Smooth muscle cell (in vitro differentiated cells): ENCODE results near the gene SERPINA4. TPM values are rescaled to one million over a fixed set of nuclear protein-coding genes. Genes with fewer than 3 reads are reported as not detected.

ENCODE experiments used
- DNase-seq: peaks from one replicate; lab custom pipeline; 2025; ENCODE audit not compliant: unreplicated experiment; lab: John Stamatoyannopoulos, UW
- H2AFZ ChIP-seq: fragments of 200-600 bp; sonication (generic); 2 replicates; pipeline ENCODE4 v1.6.0; 2016; ENCODE audit warnings: antibody characterized with exemption, low read depth, mild to moderate bottlenecking
- H3F3A ChIP-seq: fragments of 200-600 bp; sonication (generic); 2 replicates; pipeline ENCODE4 v1.6.0; 2017; ENCODE audit warnings: antibody characterized with exemption, low read depth
- H3K27ac ChIP-seq: fragments of 200-600 bp; sonication (generic); 2 replicates; pipeline ENCODE4 v1.5.1; 2016; ENCODE audit warnings: low read depth, mild to moderate bottlenecking
- H3K27me3 ChIP-seq: fragments of 200-600 bp; sonication (generic); 2 replicates; pipeline ENCODE4 v1.6.1; 2016; ENCODE audit warnings: low read depth, mild to moderate bottlenecking
- H3K36me3 ChIP-seq: fragments of 200-600 bp; sonication (generic); 2 replicates; pipeline ENCODE4 v1.5.1; 2016; ENCODE audit warnings: low read depth
- H3K4me1 ChIP-seq: fragments of 200-600 bp; sonication (generic); 2 replicates; pipeline ENCODE4 v1.5.1; 2016; ENCODE audit warnings: low read depth
- H3K4me2 ChIP-seq: fragments of 200-600 bp; sonication (generic); 2 replicates; pipeline ENCODE4 v1.6.0; 2016; ENCODE audit warnings: mild to moderate bottlenecking
- H3K4me3 ChIP-seq: fragments of 200-600 bp; sonication (generic); 2 replicates; pipeline ENCODE4 v1.5.1; 2016; ENCODE audit warnings: mild to moderate bottlenecking
- H3K79me2 ChIP-seq: fragments of 200-600 bp; sonication (generic); 2 replicates; pipeline ENCODE4 v1.6.0; 2016; ENCODE audit warnings: low read depth, mild to moderate bottlenecking
- H3K9ac ChIP-seq: fragments of 200-600 bp; sonication (generic); 2 replicates; pipeline ENCODE4 v1.6.0; 2016; ENCODE audit warnings: low read depth
- H3K9me3 ChIP-seq: fragments of 200-600 bp; sonication (generic); replicated peaks from 2 replicates; pipeline ENCODE4 v1.5.1; 2016; ENCODE audit warnings: low read depth
- H4K20me1 ChIP-seq: fragments of 200-600 bp; sonication (generic); 2 replicates; pipeline ENCODE4 v1.6.0; 2016; ENCODE audit warnings: low read depth
- WGBS: methylation state at CpG from one replicate; pipeline ENCODE4 v1.1.7; 2016; ENCODE audit warnings: low lambda C conversion rate; 5-methylcytosine and 5-hydroxymethylcytosine counted together
- polyA plus RNA-seq: library from polyadenylated mRNA; unstranded; fragments of >200 nt; fragmentation: Nextera tagmentation; extraction: Ambion mirVana; gene quantifications from 2 replicates; pipeline ENCODE4 v1.2.1, GENCODE V29; 2016
- total RNA-seq: library from RNA; depleted of rRNA; stranded (reverse); fragments of >200 nt; gene quantifications from 2 replicates; pipeline ENCODE4 v1.2.3, GENCODE V29; 2014
- TF ChIP-seq, protein P1 (sequence below): fragments of 200-600 bp; sonication (generic); IDR thresholded peaks from 2 replicates; pipeline ENCODE4 v1.5.1; 2017; ENCODE audit warnings: borderline replicate concordance, mild to moderate bottlenecking, antibody characterized with exemption; ENCODE audit not compliant: insufficient read depth, poor library complexity, severe bottlenecking

SERPINA4 gene
- total and polyA plus RNA-seq, 2 experiments from 2014 or later, result not detected

DNA sequence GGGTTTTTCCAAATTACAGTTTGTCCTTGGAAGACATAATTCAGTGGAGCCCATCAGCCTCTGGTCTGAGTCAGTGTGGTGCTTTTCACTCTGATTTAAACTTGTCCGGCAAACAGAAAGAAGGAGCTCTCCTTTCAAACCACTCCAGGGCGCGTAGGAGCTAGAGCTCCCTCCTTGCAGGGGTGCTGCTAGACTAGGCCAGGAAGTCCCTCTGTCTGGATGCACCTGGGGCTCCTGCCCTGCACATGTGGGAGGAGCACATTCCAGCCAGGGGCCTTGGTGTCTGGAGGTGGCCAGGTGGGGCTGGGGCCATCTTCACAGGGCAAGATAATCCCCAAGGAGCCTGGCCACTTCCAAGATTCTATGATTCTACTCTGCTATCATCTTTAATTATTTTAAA, 54.0 kb downstream of the SERPINA4 start:
- Histone ChIP-seq H4K20me1 (no peaks in the 10 kb centered on the region), H3K36me3 (no peaks in the 10 kb centered on the region), H3K9ac (no peak overlapping the region), H3K27ac (no peak overlapping the region), H3K4me3 (no peak overlapping the region), H3K9me3 (peaks cover 3% of the 10 kb centered on the region), H3K4me1 (peaks cover 6% of the 10 kb centered on the region), H3K4me2 (no peak overlapping the region), H3F3A (no peaks in the 10 kb centered on the region), H2AFZ (no peak overlapping the region), H3K79me2 (no peaks in the 10 kb centered on the region), H3K27me3 (no peaks in the 10 kb centered on the region)
- 92% methylated on average over 3 of the region's 3 CpGs for WGBS
- TF ChIP-seq, protein P1, sequence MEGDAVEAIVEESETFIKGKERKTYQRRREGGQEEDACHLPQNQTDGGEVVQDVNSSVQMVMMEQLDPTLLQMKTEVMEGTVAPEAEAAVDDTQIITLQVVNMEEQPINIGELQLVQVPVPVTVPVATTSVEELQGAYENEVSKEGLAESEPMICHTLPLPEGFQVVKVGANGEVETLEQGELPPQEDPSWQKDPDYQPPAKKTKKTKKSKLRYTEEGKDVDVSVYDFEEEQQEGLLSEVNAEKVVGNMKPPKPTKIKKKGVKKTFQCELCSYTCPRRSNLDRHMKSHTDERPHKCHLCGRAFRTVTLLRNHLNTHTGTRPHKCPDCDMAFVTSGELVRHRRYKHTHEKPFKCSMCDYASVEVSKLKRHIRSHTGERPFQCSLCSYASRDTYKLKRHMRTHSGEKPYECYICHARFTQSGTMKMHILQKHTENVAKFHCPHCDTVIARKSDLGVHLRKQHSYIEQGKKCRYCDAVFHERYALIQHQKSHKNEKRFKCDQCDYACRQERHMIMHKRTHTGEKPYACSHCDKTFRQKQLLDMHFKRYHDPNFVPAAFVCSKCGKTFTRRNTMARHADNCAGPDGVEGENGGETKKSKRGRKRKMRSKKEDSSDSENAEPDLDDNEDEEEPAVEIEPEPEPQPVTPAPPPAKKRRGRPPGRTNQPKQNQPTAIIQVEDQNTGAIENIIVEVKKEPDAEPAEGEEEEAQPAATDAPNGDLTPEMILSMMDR, result no peak
- DNase-seq, result no peak

DNA sequence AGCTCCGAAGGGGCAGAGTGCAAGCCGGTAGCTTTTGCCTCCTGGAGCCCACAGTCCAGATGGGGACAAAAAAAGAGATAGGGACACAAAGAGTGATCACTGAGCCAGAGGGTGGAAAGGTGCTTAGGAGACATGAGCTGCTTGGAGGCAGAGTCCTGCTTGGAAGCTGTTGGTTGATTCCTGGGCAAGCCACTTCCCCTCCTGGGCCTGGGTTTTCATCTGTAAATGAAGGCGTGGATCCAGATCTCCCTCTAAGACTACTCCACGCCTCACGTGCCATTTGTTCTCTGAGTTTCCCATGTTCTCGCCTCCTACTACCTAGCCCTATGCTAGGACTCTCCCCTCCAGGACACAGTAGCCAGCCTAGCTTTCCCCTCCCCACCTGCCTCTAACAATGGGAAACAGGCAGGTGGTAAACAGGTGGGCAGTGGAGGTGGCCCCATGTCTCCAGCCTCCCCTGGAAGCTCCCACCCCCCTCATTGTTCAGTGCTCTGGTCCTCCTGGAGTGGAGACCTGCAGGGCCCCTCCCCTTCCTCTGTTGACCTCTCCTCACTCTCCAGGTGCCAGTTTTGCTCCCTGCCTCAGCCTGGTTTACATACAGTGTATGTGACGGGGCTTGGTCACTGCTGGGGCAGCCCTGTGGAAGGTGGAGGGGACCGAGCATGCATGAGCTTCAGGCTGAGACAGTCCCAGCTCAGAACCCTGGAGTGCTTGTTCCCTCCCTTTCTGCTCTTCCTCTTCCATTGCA, 54.8 kb downstream of the SERPINA4 start:
- H3K9me3 ChIP-seq, result peaks cover 3% of the 10 kb centered on the region
- no peak overlapping the region for H3K4me3 ChIP-seq
- no peak overlapping the region for H3K4me2 ChIP-seq
- H3K36me3 ChIP-seq, result no peaks in the 10 kb centered on the region
- TF ChIP-seq, protein P1, result no peak
- H3K27me3 ChIP-seq, result no peaks in the 10 kb centered on the region
- DNase-seq, result no peak
- H3K27ac ChIP-seq, result no peak overlapping the region
- H2AFZ ChIP-seq, result no peak overlapping the region
- H3K9ac ChIP-seq, result no peak overlapping the region
- H3F3A ChIP-seq, result no peaks in the 10 kb centered on the region
- no peaks in the 10 kb centered on the region for H4K20me1 ChIP-seq
- peaks cover 6% of the 10 kb centered on the region for H3K4me1 ChIP-seq
- WGBS, result 91% methylated on average over 8 of the region's 8 CpGs
- H3K79me2 ChIP-seq, result no peaks in the 10 kb centered on the region

DNA sequence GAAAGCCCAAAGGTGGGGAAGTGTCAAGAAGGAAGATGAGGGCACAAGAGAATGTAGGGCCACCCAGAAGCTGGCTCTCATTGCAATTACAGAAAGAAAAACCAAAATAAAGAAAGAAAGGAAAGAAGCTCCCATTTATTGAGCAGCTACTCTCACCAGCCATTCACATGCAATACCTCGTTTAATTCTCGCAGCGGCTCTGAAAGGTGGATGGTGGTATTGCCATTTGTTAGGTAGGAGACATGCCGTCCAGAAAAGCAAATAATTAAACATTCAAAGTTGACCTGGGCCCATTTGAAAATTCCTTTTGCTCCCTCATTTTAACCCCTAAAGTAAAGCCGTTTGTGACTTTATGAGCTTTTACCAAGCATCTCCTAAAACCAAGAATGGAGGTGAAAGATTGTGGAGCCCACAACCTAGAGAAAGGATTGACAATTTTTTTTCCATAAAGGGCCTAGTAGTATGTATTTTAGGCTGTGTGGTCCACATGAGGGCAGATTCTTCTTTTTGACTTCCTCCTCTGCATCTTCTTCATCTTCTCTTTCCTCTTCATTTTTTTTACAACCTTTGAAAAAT, 56.2 kb downstream of the SERPINA4 start:
- Histone ChIP-seq H4K20me1 (no peaks in the 10 kb centered on the region), H3K27ac (no peak overlapping the region), H3K4me3 (no peak overlapping the region), H2AFZ (no peak overlapping the region), H3K36me3 (no peaks in the 10 kb centered on the region), H3K4me2 (no peak overlapping the region), H3F3A (no peaks in the 10 kb centered on the region), H3K9ac (no peak overlapping the region), H3K4me1 (peaks cover 6% of the 10 kb centered on the region), H3K9me3 (peaks cover 3% of the 10 kb centered on the region), H3K27me3 (no peaks in the 10 kb centered on the region), H3K79me2 (no peaks in the 10 kb centered on the region)
- WGBS, result 82% methylated on average over 5 of the region's 5 CpGs
- no peak for DNase-seq
- TF ChIP-seq, protein P1, result no peak
